A549 treated with CORT108297 at 1 μM for 4 hours (cell line): Measurements from ENCODE around the gene CCN6. TPM values are rescaled to one million over a fixed set of nuclear protein-coding genes. Genes with fewer than 3 reads are reported as not detected.

Source experiments
- total RNA-seq: library from RNA; stranded (reverse); fragments of 200-300 nt; extraction: Qiagen RNA extraction; gene quantifications from 5 replicates; pipeline ENCODE4 v1.2.3, GENCODE V29; 2022

CCN6 gene
- not detected in 5 replicates for total RNA-seq

DNA sequence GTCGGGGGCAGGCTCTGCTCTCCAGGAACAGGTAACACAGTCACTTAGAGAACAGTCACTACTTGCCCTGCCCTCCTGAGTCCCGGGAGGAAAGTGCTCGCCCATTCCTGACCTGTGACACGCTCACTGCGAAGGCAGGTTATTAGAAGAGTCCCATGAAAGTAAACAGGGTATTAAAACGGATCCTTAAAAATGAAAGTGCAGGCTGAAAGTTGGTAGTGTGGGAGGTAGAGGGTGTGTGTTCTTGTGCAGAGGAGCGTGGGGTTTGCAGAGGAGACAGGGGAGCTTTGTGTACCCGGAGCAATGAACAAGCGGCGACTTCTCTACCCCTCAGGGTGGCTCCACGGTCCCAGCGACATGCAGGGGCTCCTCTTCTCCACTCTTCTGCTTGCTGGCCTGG is at the start of gene CCN6:
CCN6 (plus strand) TSS at position 104 of the 400 bp plus-strand sequence; CDS start at position 358, 254 bp downstream.

DNA sequence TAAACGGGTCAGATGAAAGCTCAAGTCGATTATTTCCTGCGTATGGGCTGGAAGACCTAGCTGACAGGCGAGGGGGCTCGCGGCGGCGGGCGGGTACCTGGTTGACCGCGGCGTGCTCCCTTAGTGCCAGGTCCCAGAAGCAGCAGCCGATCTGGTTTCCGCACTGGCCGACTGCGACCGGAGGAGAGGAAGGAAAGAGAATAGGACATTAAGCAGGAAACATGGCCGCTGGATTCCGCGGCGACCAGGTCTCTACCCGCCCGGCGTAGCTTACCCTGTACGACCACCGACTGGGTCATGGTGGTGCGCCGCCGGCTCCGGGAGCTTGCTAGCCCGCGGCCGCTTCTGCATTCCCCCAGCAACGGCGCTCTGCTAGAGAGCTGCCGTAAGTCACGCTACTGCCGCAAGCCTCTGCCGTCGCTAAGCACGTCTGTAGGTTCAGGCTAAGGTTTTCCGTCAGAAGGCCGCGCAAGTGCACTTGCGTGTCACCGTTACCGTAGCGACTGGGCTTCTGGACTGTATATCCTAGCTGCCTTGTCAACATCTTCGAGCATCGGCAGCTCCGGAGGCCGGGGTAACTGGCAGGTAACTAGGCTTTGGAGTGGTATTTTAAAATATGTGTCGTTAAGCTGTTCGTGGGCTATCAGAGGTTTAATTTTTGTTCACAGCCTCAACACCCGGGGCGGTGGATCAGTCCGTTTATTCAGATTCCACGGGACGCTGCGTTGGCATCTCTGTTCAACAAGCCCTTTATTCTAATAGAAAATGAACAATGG is 33.4 kb downstream of the CCN6 start, which contains the start of the genes FAM229B and TUBE1:
FAM229B (plus strand) TSS at position 456 of the 776 bp plus-strand sequence. CDS start 11,693 bp downstream, outside the sequence.
TUBE1 (minus strand) TSS at position 347 of the 776 bp plus-strand sequence; CDS start at position 299, 48 bp downstream.

Other genes starting within 250 kb of the CCN6 start
- 3.8 to 7.4 TPM (median 5.6 TPM) in 5 replicates for gene FYN, start 180.7 kb upstream of the CCN6 start, total RNA-seq
- gene TUBE1, start 33.4 kb downstream of the CCN6 start, total RNA-seq: 5.7 to 7.1 TPM (median 6.4 TPM) in 5 replicates
- 7.5 to 11.4 TPM (median 8.6 TPM) in 5 replicates for gene FAM229B, start 33.5 kb downstream of the CCN6 start, total RNA-seq
- 1.5 to 2.0 TPM (median 1.7 TPM) in 5 replicates for gene LAMA4, start 200.5 kb downstream of the CCN6 start, total RNA-seq